Esophagus muscularis mucosa (tissue), 4 donors: ENCODE data around the gene ANXA1.

Experiments
- EP300 ChIP-seq: sonication (generic); formaldehyde crosslinking; IDR thresholded peaks from one replicate; pipeline ENCODE4 v1.6.1; 2017; ENCODE audit warnings: antibody characterized with exemption
- POLR2A ChIP-seq: fragments of 450-650 bp; IDR thresholded peaks from one replicate; pipeline ENCODE4 v1.6.1; 2017; ENCODE audit warnings: antibody characterized with exemption, moderate library complexity, mild to moderate bottlenecking, low read depth
- POLR2AphosphoS5 ChIP-seq, 2 donors: sonication (generic); formaldehyde crosslinking; IDR thresholded peaks; one replicate each; pipeline ENCODE4 v1.6.1; 2017; ENCODE audit warnings: antibody characterized with exemption in 2 of 2
- TF ChIP-seq, protein P1 (sequence below), 3 experiments: fragments of 200-600 bp in 2 of 3; fragments of 450-650 bp in 1 of 3; sonication (generic) in 2 of 3; IDR thresholded peaks; one replicate each; pipeline ENCODE4 v1.5.1; 2017 to 2019; ENCODE audit warnings: antibody characterized with exemption in 3 of 3, mild to moderate bottlenecking in 2 of 3, moderate library complexity in 1 of 3

DNA sequence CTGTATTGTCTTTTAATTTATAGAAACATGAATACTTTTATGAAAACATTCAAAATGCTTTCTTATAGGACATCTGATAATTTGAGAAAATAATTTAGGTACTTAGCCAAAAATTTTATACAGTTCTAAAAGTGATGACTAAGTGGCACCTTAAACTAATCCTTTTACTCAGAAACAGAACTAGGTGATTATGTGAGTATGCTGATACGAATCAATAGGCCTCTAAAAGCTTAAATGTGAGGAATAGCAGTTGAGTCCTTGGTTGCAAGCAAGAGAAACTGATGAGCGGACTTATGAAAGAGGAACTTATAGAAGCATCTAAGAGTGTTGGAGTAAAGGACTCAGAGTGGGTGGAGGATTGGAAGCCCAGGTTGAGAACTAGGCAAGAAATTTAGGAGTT, 26.4 kb downstream of the ANXA1 start:
- TF ChIP-seq, protein P1, sequence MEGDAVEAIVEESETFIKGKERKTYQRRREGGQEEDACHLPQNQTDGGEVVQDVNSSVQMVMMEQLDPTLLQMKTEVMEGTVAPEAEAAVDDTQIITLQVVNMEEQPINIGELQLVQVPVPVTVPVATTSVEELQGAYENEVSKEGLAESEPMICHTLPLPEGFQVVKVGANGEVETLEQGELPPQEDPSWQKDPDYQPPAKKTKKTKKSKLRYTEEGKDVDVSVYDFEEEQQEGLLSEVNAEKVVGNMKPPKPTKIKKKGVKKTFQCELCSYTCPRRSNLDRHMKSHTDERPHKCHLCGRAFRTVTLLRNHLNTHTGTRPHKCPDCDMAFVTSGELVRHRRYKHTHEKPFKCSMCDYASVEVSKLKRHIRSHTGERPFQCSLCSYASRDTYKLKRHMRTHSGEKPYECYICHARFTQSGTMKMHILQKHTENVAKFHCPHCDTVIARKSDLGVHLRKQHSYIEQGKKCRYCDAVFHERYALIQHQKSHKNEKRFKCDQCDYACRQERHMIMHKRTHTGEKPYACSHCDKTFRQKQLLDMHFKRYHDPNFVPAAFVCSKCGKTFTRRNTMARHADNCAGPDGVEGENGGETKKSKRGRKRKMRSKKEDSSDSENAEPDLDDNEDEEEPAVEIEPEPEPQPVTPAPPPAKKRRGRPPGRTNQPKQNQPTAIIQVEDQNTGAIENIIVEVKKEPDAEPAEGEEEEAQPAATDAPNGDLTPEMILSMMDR (IDR thresholded peaks at IDR 0.05): no peak
- TF ChIP-seq POLR2A (no peak), POLR2AphosphoS5 (IDR thresholded peaks at IDR 0.05) (no peak), EP300 (no peak)
